LNCAP (cell line): ENCODE data around the gene ATG16L2.

Experiments
- TF ChIP-seq, protein P1 (sequence below): fragments of 450-650 bp; IDR thresholded peaks from 2 replicates; pipeline ENCODE4 v1.5.1; 2017; ENCODE audit warnings: mild to moderate bottlenecking

The ATG16L2 gene

DNA sequence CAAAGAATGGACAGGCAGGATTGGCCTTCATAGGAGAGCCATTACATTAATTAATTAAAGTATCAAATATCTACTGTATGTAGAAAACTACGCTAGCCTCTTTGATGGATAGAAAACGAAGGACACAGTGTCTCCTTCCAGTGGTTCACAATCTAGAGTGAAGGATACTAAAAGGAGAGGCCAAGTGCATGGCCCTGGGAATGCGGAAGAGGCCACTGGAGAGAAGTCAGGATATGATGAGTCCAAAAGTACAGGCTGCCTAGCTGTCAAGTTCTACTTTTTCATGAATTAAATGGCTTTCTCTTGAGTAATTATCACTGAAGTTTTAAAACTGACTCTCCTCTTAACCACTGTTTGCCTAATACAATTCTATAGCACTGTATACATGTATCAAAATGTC is 41.9 kb downstream of the ATG16L2 start:
- TF ChIP-seq, protein P1, sequence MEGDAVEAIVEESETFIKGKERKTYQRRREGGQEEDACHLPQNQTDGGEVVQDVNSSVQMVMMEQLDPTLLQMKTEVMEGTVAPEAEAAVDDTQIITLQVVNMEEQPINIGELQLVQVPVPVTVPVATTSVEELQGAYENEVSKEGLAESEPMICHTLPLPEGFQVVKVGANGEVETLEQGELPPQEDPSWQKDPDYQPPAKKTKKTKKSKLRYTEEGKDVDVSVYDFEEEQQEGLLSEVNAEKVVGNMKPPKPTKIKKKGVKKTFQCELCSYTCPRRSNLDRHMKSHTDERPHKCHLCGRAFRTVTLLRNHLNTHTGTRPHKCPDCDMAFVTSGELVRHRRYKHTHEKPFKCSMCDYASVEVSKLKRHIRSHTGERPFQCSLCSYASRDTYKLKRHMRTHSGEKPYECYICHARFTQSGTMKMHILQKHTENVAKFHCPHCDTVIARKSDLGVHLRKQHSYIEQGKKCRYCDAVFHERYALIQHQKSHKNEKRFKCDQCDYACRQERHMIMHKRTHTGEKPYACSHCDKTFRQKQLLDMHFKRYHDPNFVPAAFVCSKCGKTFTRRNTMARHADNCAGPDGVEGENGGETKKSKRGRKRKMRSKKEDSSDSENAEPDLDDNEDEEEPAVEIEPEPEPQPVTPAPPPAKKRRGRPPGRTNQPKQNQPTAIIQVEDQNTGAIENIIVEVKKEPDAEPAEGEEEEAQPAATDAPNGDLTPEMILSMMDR: no peak

DNA sequence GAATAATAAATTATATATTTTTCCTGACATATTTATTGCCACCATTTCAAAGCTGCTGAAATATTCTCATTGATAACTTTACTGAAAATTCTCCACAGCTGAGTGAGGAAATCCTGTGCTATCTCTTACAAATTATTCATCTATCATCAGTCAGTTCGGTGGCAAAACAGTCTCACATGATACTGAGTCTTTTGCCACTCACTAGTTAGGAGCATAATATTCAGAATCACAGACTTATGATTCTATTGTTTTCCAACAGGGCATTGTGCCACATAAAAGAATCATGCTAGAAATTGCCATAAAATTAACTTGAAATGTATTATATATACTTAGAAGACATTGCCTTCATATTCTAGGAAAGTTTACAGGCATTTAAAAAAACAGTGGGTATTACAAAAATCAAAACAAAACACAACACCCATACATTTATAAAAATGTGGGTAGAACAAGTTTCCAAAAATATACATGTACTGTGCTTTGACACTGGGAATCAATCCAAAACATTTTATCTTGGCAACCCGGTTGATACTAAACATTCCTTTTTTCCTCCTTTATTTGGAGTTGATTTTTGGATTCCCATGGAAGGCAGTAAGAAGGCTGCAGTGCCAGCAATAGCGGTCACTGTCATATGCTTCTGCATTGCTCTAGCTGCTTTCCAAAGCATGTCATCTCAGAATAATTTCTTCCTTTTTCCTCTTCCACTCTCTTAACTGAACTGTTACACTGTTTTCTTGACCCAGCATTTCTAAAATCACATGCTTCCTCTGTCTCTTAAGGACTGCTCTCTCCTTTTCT is 42.5 kb downstream of the ATG16L2 start:
- TF ChIP-seq, protein P1: no peak; the same call in 1 of the 2 replicates

DNA sequence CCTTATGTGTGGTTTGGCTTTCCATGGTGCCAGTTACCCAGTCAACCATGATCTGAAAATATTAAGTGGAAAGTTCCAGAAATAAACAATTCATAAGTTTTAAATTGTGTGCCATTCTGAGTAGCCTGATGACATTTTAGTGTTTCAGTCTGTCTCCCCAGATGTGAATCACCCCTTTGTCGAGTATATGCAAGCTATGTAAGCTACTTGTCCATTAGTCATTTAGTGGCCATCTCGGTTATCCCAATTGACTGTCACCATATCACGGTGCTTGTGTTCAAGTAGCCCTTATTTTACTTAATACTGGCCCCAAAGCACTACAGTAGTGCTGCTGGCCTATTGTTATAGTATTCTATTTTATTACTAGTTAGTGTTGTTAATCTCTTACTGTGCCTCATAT is 44.9 kb downstream of the ATG16L2 start:
- TF ChIP-seq, protein P1: no peak

DNA sequence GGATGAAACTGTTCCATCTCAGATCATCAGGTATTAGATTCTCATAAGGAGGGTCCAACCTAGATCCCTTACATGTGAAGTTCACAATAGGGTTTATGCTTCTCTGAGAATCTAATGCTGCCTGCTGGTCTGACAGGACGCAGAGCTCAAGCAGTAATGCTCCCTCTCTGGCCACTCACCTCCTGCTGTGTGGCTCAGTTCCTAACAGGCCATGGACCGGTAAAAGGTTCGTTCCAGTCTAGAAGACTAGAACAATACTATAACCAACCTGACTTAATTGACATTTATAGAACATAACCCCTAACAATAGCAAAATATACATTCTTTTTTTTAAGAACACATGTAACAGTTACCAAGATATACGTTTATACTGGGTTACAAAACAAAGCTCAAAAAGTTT is 45.8 kb downstream of the ATG16L2 start:
- TF ChIP-seq, protein P1: no peak

DNA sequence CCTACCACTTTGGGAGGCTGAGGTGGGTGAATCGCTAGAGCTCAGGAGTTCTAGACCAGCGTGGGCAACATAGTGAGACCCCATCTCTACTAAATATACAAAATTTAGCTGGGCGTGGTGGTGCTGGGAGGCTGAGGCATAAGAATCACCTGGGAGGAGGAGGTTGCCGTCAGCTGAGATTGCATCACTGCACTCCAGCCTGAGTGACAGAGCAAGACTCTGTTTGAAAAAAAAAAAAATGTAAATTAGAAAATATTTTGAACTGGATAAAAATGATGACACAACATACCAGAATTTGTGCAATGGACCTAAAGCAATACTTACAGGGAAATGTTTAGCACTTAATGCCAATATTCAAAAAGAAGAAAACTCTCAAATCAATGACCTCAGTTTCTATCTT is 46.4 kb downstream of the ATG16L2 start:
- TF ChIP-seq, protein P1: no peak

DNA sequence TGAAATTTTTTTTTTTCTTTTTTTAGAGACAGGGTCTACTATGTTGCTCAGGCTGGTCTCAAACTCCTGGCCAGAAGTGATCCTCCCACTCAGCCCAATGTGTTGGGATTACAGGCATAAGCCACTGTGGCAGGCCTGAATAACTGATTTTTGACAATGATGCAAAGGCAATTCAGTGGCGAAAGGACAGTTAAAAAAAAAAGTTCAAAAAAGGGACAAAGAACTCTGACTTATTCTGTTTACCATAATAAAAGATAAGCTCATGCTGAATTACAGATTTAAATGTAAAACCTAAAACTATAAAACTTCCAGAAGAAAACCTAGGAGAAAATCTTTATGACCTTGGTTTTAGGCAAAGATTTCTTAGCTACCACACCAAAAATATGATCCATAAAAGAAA is 48.9 kb downstream of the ATG16L2 start:
- TF ChIP-seq, protein P1: no peak

DNA sequence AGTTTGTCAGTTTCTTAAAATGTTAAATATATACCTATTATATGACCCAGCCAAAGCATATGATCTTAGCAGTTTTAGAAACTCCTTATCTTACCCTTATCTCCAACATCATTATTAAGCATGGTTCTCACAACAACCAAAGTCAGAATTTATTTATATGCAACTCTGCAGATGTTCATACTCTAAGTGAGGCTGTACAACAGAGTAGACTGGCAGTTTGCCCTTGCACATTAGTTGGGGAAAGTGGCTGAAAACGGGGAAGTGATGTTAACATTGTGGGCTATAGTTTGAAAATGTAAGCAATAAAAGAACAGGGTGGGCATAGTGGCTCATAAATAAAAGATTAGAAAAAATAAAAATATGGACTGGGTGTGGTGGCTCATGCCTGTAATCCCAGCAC is 49.7 kb downstream of the ATG16L2 start:
- TF ChIP-seq, protein P1: no peak
